ENCODE results near the gene SPO11. TPM values are rescaled to one million over a fixed set of nuclear protein-coding genes. Genes with fewer than 3 reads are reported as not detected.

The SPO11 gene
- total RNA-seq, 4 donors from 2014 or later: not detected

DNA sequence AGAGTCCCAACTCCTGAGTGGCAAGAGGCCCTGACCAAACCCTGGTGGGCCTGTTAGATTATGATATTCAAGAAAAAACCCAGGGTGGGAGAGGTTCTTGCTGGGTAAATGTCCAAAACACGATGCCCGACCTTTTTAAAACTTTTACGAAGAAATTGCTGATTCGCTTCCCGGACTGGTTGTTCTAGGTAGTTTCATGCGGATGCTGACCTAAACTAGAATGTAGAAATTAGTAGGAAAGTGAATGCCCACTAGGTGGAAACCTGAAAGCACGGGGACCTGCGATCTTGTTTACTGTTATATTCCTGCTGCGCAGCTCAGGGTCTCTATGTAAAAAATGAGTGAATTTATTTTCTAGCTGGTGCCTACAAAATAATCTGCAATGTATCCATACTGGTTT is 23.7 kb downstream of the SPO11 start:
- WGBS, 2 donors (ENCODE audit: low coverage in 1 of 2): 92 to 98% methylated on average over 6 to 9 of the region's 9 CpGs
- in situ Hi-C loops (cut with MboI; ENCODE audit: low pct_ligation_motif_present in 1 of 4, low pct_unique_long_range_greater_than_20kb in 1 of 4, low sequenced_read_pairs in 3 of 4) (no loop called here), intact Hi-C loops (cut with DNase I; ENCODE audit: low total_unique reads) (no loop called here)

DNA sequence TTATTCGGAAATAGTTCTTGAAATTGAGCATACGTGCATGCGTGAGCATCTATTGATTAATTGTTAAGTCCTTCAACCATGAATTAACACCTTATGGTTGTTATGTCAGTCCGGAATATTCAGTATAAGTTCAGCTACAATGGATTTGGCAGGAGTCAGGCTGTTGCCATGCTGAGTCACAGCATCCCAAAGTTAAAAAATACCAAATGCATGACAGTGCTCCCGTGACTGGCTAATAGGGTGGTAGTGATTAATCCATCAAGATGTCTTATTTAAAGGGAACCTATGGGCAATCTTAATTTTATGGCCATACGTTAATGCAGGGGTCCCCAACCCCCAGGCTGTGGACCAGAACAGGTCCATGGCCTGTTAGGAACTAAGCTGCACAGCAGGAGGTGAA is 31.9 kb downstream of the SPO11 start:
- H3K36me3 ChIP-seq: peaks cover 0 to 22% (median 11%) of the 10 kb centered on the region in 4 donors
- no peak overlapping the region for H3K4me3 ChIP-seq
- no peaks in the 10 kb centered on the region for H3K9me3 ChIP-seq
- TF ChIP-seq POLR2AphosphoS5 (IDR thresholded peaks at IDR 0.05) (no peak), POLR2A (IDR thresholded peaks at IDR 0.05) (no peak), EP300 (IDR thresholded peaks at IDR 0.05; ENCODE audit: low read depth) (no peak)
- TF ChIP-seq, protein P1, sequence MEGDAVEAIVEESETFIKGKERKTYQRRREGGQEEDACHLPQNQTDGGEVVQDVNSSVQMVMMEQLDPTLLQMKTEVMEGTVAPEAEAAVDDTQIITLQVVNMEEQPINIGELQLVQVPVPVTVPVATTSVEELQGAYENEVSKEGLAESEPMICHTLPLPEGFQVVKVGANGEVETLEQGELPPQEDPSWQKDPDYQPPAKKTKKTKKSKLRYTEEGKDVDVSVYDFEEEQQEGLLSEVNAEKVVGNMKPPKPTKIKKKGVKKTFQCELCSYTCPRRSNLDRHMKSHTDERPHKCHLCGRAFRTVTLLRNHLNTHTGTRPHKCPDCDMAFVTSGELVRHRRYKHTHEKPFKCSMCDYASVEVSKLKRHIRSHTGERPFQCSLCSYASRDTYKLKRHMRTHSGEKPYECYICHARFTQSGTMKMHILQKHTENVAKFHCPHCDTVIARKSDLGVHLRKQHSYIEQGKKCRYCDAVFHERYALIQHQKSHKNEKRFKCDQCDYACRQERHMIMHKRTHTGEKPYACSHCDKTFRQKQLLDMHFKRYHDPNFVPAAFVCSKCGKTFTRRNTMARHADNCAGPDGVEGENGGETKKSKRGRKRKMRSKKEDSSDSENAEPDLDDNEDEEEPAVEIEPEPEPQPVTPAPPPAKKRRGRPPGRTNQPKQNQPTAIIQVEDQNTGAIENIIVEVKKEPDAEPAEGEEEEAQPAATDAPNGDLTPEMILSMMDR (IDR thresholded peaks at IDR 0.05): no peak
- DNase-seq: no peak
- WGBS, 2 donors (ENCODE audit: low coverage in 1 of 2): 90% methylated on average over 6 of the region's 6 CpGs; no CpG with 5 or more reads in 1 of the 2 donors
- no peaks in the 10 kb centered on the region for H3K27me3 ChIP-seq
- intact Hi-C loops (cut with DNase I; ENCODE audit: low total_unique reads): no loop called here
- no peak overlapping the region for H3K27ac ChIP-seq
- H3K4me1 ChIP-seq: no peaks in the 10 kb centered on the region
- in situ Hi-C loops (cut with MboI; ENCODE audit: low pct_ligation_motif_present in 1 of 4, low pct_unique_long_range_greater_than_20kb in 1 of 4, low sequenced_read_pairs in 3 of 4): no loop called here

More for the DNA sequence above, 23.7 kb downstream of the SPO11 start:
- H3K4me3 ChIP-seq: no peak overlapping the region
- H3K27me3 ChIP-seq: no peaks in the 10 kb centered on the region
- no peak for TF ChIP-seq POLR2AphosphoS5 (IDR thresholded peaks at IDR 0.05)
- no peak for TF ChIP-seq POLR2A (IDR thresholded peaks at IDR 0.05)
- TF ChIP-seq EP300 (IDR thresholded peaks at IDR 0.05; ENCODE audit: low read depth): no peak
- TF ChIP-seq, protein P1 (IDR thresholded peaks at IDR 0.05): no peak
- H3K4me1 ChIP-seq: peaks cover 0 to 10% (median 9%) of the 10 kb centered on the region in 4 donors
- H3K36me3 ChIP-seq: peaks cover 0 to 35% (median 9%) of the 10 kb centered on the region in 4 donors
- H3K9me3 ChIP-seq: no peaks in the 10 kb centered on the region
- no peak overlapping the region for H3K27ac ChIP-seq
- no peak for DNase-seq

DNA sequence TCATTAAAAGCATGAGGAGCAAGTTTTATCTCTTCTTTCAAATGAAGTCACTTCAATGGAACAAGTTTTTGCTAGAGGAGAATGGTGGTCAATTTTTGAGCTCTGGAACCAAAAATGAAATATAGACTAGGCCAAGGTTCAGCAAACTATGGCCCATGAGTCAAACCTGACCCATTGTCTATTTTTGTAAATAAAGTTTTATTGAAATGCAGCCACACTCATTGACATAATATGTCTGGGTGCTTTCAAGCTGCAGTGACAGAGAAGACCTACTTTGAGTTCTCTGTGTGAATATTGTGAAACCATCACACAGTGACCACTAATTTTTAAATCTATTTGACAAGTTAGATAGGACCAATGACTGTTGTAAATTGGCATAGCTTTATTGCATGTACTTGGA is 34.8 kb downstream of the SPO11 start:
- Histone ChIP-seq H3K4me1 (no peaks in the 10 kb centered on the region), H3K4me3 (no peak overlapping the region), H3K27ac (no peak overlapping the region), H3K27me3 (no peaks in the 10 kb centered on the region), H3K36me3 (peaks cover 0 to 47% (median 14%) of the 10 kb centered on the region in 4 donors), H3K9me3 (no peaks in the 10 kb centered on the region)
- DNase-seq: no peak
- in situ Hi-C loops (cut with MboI; ENCODE audit: low pct_ligation_motif_present in 1 of 4, low pct_unique_long_range_greater_than_20kb in 1 of 4, low sequenced_read_pairs in 3 of 4) (no loop called here), intact Hi-C loops (cut with DNase I; ENCODE audit: low total_unique reads) (no loop called here)
- TF ChIP-seq POLR2AphosphoS5 (IDR thresholded peaks at IDR 0.05) (no peak), POLR2A (IDR thresholded peaks at IDR 0.05) (no peak), EP300 (IDR thresholded peaks at IDR 0.05; ENCODE audit: low read depth) (no peak)
- TF ChIP-seq, protein P1 (IDR thresholded peaks at IDR 0.05): no peak

DNA sequence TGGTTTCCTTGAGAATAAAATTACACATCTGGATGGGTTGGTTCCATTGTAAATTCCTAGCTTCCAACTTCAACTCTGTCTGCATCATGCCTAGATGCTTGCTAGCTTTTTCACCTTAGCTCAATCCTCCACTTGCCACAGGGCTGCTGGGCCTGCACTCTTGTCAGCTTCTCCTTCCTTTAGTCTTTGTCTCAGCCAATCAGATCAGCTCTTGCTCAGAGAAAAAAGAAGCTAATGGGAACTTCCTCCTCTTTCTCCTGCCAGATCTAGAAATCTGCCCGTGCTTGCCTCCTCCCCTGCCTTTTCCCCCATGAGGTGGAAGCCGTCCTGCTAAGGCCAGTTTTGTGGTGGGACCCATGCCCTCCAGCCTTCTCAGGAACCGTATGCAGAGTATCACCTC is 40.0 kb downstream of the SPO11 start:
- Histone ChIP-seq H3K4me1 (peaks cover 0 to 3% (median 0%) of the 10 kb centered on the region in 4 donors), H3K9me3 (no peaks in the 10 kb centered on the region), H3K36me3 (peaks cover 0 to 73% (median 36%) of the 10 kb centered on the region in 4 donors), H3K27ac (no peak overlapping the region), H3K4me3 (no peak overlapping the region), H3K27me3 (no peaks in the 10 kb centered on the region)
- no peak for DNase-seq
- 95% methylated on average over 3 of the region's 3 CpGs; no CpG with 5 or more reads in 1 of the 2 donors for WGBS, 2 donors (ENCODE audit: low coverage in 1 of 2)
- in situ Hi-C loops (cut with MboI; ENCODE audit: low pct_ligation_motif_present in 1 of 4, low pct_unique_long_range_greater_than_20kb in 1 of 4, low sequenced_read_pairs in 3 of 4) (no loop called here), intact Hi-C loops (cut with DNase I; ENCODE audit: low total_unique reads) (no loop called here)
- TF ChIP-seq POLR2A (IDR thresholded peaks at IDR 0.05) (no peak), POLR2AphosphoS5 (IDR thresholded peaks at IDR 0.05) (no peak), EP300 (IDR thresholded peaks at IDR 0.05; ENCODE audit: low read depth) (no peak)

DNA sequence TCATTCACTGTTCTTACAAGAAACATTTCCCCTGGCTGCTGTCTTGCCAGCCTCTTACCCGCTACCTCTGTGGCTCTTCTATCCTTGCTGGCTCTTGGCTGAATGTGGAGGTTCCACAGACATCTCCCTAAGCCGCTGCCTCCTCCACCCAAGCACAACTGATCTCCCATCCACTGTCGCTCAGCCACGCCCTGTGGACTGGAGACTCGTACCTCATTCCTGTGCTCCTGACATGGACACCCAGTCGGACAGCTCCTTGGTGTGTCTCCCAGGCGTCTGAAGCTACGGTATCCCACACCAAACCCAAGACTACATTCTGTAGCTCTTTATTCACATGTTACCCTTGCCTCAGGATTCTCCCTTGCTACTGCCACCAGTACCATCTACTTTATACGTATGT is 40.7 kb downstream of the SPO11 start:
- H3K27ac ChIP-seq: no peak overlapping the region
- DNase-seq: no peak
- H3K27me3 ChIP-seq: no peaks in the 10 kb centered on the region
- TF ChIP-seq EP300 (IDR thresholded peaks at IDR 0.05; ENCODE audit: low read depth) (no peak), POLR2AphosphoS5 (IDR thresholded peaks at IDR 0.05) (no peak), POLR2A (IDR thresholded peaks at IDR 0.05) (no peak)
- TF ChIP-seq, protein P1 (IDR thresholded peaks at IDR 0.05): no peak
- peaks cover 0 to 76% (median 37%) of the 10 kb centered on the region in 4 donors for H3K36me3 ChIP-seq
- intact Hi-C loops (cut with DNase I; ENCODE audit: low total_unique reads): loop anchor here (10.0 kb wide), 1 partner anchor 224 kb away; no protein-coding TSS in a partner anchor
- H3K4me1 ChIP-seq: peaks cover 0 to 3% (median 0%) of the 10 kb centered on the region in 4 donors
- H3K9me3 ChIP-seq: no peaks in the 10 kb centered on the region
- in situ Hi-C loops (cut with MboI; ENCODE audit: low pct_ligation_motif_present in 1 of 4, low pct_unique_long_range_greater_than_20kb in 1 of 4, low sequenced_read_pairs in 3 of 4): no loop called here
- no peak overlapping the region for H3K4me3 ChIP-seq
- 91 to 98% methylated on average over 9 of the region's 9 CpGs for WGBS, 2 donors (ENCODE audit: low coverage in 1 of 2)
